ENCODE results near the gene RGS17.

DNA sequence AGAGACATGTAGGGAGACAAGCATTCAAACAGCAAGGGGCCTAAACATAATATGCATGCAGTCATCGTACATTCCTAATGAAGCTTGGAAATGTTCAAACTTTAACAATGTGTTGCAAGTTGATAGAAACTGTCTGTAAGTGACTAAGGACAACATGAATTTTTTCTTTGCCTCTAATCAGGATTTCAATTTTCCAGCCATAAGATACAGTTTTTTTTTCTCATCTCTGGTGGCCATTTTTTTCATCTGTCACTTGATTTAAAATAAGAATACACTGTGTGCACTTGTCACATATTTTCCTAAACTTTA lies 106.4 kb downstream of the RGS17 start:
- no peak for TF ChIP-seq POLR2AphosphoS5 (IDR thresholded peaks at IDR 0.05)
- TF ChIP-seq, protein P1, sequence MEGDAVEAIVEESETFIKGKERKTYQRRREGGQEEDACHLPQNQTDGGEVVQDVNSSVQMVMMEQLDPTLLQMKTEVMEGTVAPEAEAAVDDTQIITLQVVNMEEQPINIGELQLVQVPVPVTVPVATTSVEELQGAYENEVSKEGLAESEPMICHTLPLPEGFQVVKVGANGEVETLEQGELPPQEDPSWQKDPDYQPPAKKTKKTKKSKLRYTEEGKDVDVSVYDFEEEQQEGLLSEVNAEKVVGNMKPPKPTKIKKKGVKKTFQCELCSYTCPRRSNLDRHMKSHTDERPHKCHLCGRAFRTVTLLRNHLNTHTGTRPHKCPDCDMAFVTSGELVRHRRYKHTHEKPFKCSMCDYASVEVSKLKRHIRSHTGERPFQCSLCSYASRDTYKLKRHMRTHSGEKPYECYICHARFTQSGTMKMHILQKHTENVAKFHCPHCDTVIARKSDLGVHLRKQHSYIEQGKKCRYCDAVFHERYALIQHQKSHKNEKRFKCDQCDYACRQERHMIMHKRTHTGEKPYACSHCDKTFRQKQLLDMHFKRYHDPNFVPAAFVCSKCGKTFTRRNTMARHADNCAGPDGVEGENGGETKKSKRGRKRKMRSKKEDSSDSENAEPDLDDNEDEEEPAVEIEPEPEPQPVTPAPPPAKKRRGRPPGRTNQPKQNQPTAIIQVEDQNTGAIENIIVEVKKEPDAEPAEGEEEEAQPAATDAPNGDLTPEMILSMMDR (IDR thresholded peaks at IDR 0.05), result peak in 1 of 3 donors; percentile 8

Measured in breast epithelium (tissue), 3 donors.